ENCODE measurements around the gene FLII.

Gene FLII

GRCh38 chr17:18250259-18250658 lies 8.3 kb downstream of the FLII start:
- in situ Hi-C loops (cut with HindIII; ENCODE audit: low sequenced_read_pairs), result no loop called here
- no peak overlapping the region for H3K4me3 ChIP-seq (ENCODE audit: low read depth, low read length)
- TF ChIP-seq, protein P1, sequence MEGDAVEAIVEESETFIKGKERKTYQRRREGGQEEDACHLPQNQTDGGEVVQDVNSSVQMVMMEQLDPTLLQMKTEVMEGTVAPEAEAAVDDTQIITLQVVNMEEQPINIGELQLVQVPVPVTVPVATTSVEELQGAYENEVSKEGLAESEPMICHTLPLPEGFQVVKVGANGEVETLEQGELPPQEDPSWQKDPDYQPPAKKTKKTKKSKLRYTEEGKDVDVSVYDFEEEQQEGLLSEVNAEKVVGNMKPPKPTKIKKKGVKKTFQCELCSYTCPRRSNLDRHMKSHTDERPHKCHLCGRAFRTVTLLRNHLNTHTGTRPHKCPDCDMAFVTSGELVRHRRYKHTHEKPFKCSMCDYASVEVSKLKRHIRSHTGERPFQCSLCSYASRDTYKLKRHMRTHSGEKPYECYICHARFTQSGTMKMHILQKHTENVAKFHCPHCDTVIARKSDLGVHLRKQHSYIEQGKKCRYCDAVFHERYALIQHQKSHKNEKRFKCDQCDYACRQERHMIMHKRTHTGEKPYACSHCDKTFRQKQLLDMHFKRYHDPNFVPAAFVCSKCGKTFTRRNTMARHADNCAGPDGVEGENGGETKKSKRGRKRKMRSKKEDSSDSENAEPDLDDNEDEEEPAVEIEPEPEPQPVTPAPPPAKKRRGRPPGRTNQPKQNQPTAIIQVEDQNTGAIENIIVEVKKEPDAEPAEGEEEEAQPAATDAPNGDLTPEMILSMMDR (IDR thresholded peaks at IDR 0.05; ENCODE audit: low read depth, low read length), result no peak
- no peak for DNase-seq (ENCODE audit: low read depth, low spot score)

- in situ Hi-C loops (cut with HindIII; ENCODE audit: low sequenced_read_pairs), result no loop called here
- TF ChIP-seq, protein P1 (IDR thresholded peaks at IDR 0.05; ENCODE audit: low read depth, low read length), result no peak
- DNase-seq (ENCODE audit: low read depth, low spot score), result no peak
- H3K4me3 ChIP-seq (ENCODE audit: low read depth, low read length), result no peak overlapping the region
These were observed 9.7 kb downstream of the FLII start for GRCh38 chr17:18248811-18249210.

- H3K4me3 ChIP-seq (ENCODE audit: low read depth, low read length), result no peak overlapping the region
- peak; percentile 66 for DNase-seq (ENCODE audit: low read depth, low spot score)
- in situ Hi-C loops (cut with HindIII; ENCODE audit: low sequenced_read_pairs), result no loop called here
- TF ChIP-seq, protein P1 (IDR thresholded peaks at IDR 0.05; ENCODE audit: low read depth, low read length), result peak; percentile 75
These were observed 10.2 kb downstream of the FLII start for GRCh38 chr17:18248300-18248731.

- DNase-seq (ENCODE audit: low read depth, low spot score), result no peak
- in situ Hi-C loops (cut with HindIII; ENCODE audit: low sequenced_read_pairs), result no loop called here
- no peak overlapping the region for H3K4me3 ChIP-seq (ENCODE audit: low read depth, low read length)
- TF ChIP-seq, protein P1 (IDR thresholded peaks at IDR 0.05; ENCODE audit: low read depth, low read length), result no peak
These were observed 10.9 kb downstream of the FLII start for GRCh38 chr17:18247613-18248001.

DNA sequence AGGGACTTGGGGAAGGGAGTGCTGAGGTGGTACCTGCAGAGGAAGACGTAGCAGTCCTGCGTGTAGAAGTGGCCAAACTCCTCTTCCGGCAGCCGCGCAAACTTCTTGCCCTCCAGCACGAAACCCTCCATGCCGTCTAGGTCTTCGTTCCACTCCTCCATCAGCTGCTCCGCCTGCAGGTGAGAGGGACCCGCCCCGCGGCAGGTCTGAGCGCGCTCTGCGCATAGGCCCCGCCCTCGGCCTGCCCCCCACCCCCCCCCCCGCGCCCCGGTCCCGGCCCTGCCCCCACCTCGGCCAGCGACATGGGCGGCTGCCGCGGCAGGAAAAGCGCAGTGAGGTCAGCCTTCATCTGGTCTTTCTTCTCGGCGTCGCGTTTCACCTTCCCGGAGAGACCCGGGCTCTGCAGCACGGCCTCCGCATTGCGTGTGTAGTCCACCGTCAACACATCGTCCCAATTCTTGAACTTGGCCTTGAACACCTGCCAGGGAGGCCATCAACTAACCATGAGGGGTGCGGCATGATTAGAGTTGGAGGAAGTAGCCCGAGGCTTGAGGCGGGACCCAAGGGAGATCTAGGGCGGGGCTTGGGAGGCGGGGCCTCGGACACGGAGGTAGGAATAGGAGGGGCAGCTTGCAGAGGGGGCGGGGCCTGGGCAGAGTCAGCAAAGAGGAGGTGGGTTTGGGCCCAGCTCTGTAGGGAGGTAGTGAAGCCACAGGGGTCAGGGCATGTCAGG lies 11.5 kb downstream of the FLII start:
- no peak overlapping the region for H3K4me3 ChIP-seq (ENCODE audit: low read depth, low read length)
- no peak for DNase-seq (ENCODE audit: low read depth, low spot score)
- TF ChIP-seq, protein P1 (IDR thresholded peaks at IDR 0.05; ENCODE audit: low read depth, low read length), result no peak
- in situ Hi-C loops (cut with HindIII; ENCODE audit: low sequenced_read_pairs), result no loop called here

- TF ChIP-seq, protein P1 (IDR thresholded peaks at IDR 0.05; ENCODE audit: low read depth, low read length), result no peak
- DNase-seq (ENCODE audit: low read depth, low spot score), result no peak
- in situ Hi-C loops (cut with HindIII; ENCODE audit: low sequenced_read_pairs), result no loop called here
- no peak overlapping the region for H3K4me3 ChIP-seq (ENCODE audit: low read depth, low read length)
These were observed 12.3 kb downstream of the FLII start for GRCh38 chr17:18246109-18246725.
